GM18870 (cell line): ENCODE data around the gene ADGRV1.
"Not testable (repeated sequence)": the region's sequence is repeated elsewhere in the genome, so short reads cannot be mapped to it uniquely, and the experiment has no call there.

Experiments
- ATAC-seq: cut with Tn5 transposase; IDR thresholded peaks from one replicate; pipeline ENCODE4 v1.9.1; 2021; ENCODE audit warnings: moderate library complexity; ENCODE audit not compliant: unreplicated experiment

Gene ADGRV1

DNA sequence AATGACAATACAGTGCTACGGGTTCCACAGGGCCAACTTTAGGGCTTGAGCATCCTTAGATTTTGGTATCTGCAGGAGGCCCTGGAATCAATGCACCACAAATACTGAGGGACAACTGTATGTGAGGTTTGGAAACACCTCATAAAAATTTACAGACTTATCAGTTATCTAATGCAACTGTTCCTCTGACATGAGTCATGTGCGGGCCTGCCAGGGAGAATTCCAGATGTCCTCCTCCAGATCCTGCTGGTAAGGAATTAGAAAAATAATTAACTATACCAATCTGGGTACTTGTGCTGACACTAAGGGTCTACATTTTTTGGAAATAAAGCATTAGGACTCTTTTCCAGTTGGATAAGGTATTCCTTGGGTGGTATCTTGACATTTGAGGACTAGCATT is 491.2 kb downstream of the ADGRV1 start:
- no peak for ATAC-seq

GRCh38 chr5:91052411-91052810 is 493.8 kb downstream of the ADGRV1 start:
- not testable (repeated sequence) for ATAC-seq

GRCh38 chr5:91052977-91053740 is 494.6 kb downstream of the ADGRV1 start:
- ATAC-seq = no peak

DNA sequence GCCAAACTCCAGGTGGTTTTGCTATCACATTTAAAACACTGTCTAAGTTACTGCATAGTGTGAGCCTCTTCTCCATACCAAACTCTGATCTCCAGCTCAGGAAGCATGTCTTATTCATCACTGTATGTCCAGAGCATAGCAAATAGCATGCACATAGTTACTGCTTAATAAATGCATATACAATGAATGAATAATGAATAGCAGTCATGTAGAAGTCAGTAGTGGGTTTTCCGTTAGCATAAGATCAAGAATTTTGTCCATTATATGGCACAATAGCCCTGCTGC is 495.1 kb downstream of the ADGRV1 start:
- no peak for ATAC-seq

GRCh38 chr5:91058155-91058554 is 499.6 kb downstream of the ADGRV1 start:
- no peak for ATAC-seq

DNA sequence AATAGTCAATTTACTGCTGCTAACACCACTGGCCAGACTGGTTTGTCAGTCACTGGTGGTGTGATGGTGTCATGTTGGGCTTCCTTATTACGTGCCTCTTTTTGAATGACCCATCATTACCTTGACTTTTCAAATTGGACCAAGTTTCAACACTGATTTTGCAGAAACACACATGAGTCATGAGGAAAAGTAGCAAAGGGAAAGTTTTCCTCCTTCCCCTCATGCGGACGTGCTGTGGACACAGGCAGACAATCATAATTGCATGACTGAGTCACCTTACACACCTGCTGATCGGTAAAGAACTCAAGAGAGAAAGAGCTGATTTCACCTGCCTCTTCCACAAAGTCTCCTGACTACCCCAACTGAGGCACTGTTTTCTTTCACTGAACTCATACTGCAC is 500.0 kb downstream of the ADGRV1 start:
- ATAC-seq = no peak

DNA sequence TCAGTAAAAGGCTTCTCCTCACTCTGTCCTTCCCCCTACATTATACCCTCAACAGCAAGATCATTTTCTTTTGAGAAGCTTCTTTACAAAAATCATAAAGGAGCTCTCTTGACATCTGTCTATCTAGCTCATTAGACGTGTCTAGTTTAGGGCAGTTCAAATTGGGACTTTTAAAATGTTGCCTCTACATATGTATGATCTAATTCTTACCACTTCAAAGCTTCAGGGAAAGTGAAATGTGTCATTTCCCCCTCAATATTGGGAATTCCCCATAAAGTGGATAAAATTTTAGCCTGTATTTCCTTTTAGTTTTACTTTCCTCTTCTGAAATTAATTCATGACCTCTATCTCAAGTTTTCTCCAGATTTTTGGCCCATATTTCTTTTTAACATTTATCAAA is 500.8 kb downstream of the ADGRV1 start:
- ATAC-seq = peak; percentile 93

DNA sequence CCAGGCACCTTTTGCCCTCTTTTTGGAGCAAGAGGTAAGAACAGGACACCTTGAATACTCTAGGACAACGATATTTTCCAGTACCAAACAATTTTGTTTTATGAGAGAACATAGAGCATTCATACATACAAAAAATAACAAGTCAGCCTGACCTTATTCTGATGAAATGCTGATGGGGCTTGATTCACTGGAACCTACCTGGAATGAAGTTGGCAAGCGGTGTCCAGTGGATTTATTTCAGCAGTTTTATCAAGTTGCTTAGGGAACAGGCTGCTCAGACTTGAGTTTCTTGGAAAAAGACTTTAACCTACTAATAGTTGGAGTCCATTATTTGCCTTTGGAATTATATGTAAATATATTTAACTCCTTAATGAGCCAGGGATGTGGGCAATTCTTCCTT is 502.5 kb downstream of the ADGRV1 start:
- no peak for ATAC-seq

DNA sequence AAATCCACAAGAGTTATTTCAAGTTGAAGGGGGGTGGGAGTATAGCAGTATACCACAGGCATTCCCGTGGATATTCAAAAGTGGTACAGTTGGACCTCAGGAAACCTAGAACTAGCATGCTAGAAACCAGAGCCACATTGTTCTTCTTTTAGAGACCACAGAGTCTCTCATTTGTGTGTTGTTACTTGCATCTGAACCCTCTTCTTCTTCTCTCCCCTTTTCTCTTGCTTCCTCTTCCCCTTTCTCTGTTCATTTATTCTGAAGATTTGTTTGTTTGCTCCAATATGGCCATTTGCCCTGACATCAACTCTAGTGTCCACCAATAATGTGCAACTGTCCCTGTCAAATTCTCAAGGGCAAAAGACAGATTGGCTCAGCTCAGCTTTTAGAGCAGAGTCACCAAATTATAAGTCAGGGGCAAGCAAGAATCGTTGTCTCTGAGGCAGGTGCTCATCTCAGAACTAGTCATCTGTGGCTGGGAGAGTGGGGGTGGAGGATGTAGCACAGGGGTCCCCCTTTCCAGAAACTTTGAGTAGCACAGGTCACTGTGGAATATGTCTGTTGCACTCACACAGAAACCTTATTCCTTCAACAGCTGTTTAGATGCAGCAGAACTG is 503.5 kb downstream of the ADGRV1 start:
- ATAC-seq = peak; percentile 38

DNA sequence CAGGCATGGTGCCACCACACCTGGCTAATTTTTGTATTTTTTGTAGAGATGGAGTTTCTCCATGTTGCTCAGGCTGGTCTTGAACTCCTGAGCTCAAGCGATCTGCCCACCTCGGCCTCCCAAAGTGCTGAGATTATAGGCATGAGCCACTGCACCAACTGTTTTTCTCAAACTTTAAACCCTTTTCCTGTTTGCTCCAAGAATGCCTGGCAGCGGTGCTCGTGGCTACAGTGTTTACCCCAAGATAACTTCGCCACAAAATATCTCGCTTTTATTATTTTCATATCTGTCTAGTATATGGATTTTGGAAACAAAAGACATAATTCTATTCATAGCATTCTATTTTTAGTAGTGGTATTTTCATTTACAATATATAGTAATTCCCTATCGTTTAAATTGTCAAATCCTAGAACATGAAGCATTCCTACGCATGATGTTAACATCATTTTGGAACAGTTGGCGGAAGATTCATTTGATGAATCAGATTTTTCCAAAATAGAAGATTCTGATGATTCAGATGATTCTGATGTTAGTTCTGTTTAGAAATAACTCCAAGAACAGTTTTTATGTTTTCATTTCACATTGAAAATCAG is 504.6 kb downstream of the ADGRV1 start:
- ATAC-seq = not testable (repeated sequence)

- no peak for ATAC-seq
Observed at GRCh38 chr5:91065496-91065895, 506.9 kb downstream of the ADGRV1 start.

DNA sequence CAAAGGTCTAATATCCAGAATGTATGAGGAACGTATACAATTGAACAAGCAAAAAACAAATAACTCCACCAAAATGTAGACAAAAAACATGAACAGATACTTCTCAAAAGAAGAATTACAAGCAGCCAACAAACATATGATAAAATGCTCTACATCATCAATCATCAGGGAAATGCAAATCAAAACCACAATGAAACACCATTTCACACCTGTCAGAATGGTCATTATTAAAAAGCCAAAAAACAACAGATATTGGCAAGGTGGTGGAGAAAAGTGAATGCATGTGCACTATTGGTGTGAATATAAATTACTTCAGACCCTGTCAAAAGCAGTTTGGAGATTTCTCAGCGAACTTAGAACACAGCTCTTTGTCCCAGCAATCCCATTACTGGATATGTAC is 510.8 kb downstream of the ADGRV1 start:
- no peak for ATAC-seq

- no peak for ATAC-seq
Observed at GRCh38 chr5:91070761-91071550, 512.4 kb downstream of the ADGRV1 start.

DNA sequence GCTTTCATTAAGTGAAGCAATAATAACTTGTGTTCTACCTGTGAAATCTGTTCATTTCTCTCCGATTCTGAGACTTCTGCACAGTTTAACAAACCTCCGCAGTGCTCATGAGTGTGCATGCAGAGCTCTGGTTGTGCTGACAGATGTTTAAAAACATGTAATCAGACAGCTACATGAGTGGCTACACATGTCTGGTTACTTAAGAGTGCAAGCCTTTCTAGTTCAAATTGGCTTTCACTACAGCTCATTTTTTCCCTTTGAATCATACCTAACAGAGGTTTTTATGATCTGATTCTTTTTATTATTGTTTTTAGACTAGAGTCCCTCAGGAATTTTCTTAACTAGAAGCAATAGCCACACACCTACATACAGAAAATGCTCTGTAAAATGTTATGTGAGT is 514.3 kb downstream of the ADGRV1 start:
- no peak for ATAC-seq

DNA sequence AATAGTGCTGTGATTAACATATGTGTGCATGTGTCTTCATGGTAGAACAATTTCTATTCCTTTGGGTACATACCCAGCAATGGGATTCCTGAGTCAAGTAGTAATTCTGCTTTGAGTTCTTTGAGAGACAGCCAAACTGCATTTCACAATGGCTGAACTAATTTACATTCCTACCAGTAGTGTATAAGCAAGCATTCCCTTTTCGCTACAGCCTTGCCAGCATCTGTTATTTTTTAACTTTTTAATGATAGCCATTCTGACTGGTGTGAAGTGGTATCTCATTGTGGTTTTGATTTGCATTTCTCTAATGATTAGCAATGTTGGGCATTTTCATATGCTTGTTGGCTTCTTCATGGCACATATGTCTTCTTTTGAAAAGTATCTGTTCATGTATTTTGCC is 516.0 kb downstream of the ADGRV1 start:
- peak; percentile 89 for ATAC-seq

GRCh38 chr5:91076138-91076537 is 517.5 kb downstream of the ADGRV1 start:
- ATAC-seq = no peak

DNA sequence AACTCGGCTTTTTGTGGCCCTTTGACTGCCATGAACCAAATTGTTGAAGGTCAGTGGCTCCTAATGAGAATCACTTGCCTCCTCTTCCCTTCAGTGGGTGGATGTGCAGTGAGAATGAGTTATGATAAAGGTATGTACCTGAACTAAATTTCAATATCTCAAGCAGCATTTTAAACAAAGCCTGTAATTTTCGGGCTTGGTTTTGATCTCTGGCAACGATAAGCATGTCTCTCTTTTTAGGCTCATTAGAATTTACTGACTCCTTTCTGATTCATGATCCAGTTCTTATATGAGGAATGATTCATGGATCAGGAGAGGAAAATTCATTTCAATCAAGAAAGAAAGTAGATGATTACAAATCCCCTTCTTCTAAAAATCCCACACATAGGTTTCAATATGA is 519.0 kb downstream of the ADGRV1 start:
- no peak for ATAC-seq

GRCh38 chr5:91079037-91079436 is 520.4 kb downstream of the ADGRV1 start:
- no peak for ATAC-seq

GRCh38 chr5:91089758-91090157 is 531.2 kb downstream of the ADGRV1 start:
- no peak for ATAC-seq

DNA sequence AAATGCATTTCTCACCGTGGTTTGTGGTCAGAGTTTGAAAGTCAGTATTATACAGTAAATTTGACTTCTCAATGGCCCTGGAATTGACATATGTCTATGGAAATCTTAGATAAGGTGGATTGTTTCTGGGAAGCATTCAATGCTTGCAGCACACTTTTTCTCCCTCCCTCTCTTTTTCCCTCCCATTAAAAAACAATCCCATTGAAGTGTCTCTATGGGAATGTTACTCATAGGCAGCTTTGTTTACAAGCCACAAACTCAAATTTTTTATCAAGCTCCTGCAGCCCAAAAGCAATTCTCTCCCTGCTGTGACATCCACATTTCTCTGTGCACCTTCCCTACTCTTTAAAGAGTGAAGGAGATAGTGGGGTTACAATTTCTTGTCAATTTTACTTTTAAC is 532.4 kb downstream of the ADGRV1 start:
- ATAC-seq = no peak

GRCh38 chr5:91091471-91092234 is 533.1 kb downstream of the ADGRV1 start:
- no peak for ATAC-seq
